Omental fat pad (tissue), 4 donors: ENCODE measurements around the gene HOXA11. TPM values are rescaled to one million over a fixed set of nuclear protein-coding genes. Genes with fewer than 3 reads are reported as not detected.

Source experiments
- ATAC-seq: fragments of 150-250 bp; one replicate; pipeline ENCODE4 v1.9.1; 2016; ENCODE audit warnings: mild to moderate bottlenecking, moderate library complexity; ENCODE audit not compliant: low FRiP score
- DNase-seq: peaks from one replicate; pipeline ENCODE4 v3.0.0-alpha.2; 2019; ENCODE audit warnings: low spot score
- total RNA-seq, 4 donors: library from RNA; depleted of rRNA; stranded (reverse); fragments of >200 nt; gene quantifications; one replicate each; pipeline ENCODE4 v1.1.0, GENCODE V29; 2016
- TF ChIP-seq, protein P1 (sequence below), 3 donors: fragments of 450-650 bp; IDR thresholded peaks; one replicate each; pipeline ENCODE4 v1.5.1; 2016 to 2017; ENCODE audit warnings: antibody characterized with exemption in 3 of 3, mild to moderate bottlenecking in 3 of 3, moderate library complexity in 2 of 3

Gene HOXA11
- total RNA-seq, 4 donors from 2014 or later: not detected

GRCh38 chr7:27220440-27220955, 35.5 kb upstream of the HOXA11 start:
- TF ChIP-seq, protein P1, sequence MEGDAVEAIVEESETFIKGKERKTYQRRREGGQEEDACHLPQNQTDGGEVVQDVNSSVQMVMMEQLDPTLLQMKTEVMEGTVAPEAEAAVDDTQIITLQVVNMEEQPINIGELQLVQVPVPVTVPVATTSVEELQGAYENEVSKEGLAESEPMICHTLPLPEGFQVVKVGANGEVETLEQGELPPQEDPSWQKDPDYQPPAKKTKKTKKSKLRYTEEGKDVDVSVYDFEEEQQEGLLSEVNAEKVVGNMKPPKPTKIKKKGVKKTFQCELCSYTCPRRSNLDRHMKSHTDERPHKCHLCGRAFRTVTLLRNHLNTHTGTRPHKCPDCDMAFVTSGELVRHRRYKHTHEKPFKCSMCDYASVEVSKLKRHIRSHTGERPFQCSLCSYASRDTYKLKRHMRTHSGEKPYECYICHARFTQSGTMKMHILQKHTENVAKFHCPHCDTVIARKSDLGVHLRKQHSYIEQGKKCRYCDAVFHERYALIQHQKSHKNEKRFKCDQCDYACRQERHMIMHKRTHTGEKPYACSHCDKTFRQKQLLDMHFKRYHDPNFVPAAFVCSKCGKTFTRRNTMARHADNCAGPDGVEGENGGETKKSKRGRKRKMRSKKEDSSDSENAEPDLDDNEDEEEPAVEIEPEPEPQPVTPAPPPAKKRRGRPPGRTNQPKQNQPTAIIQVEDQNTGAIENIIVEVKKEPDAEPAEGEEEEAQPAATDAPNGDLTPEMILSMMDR (IDR thresholded peaks at IDR 0.05): no peak
- DNase-seq (no peak), ATAC-seq (no peak)

- DNase-seq (no peak), ATAC-seq (no peak)
- TF ChIP-seq, protein P1 (IDR thresholded peaks at IDR 0.05): no peak
Observed at GRCh38 chr7:27219821-27220220, 34.8 kb upstream of the HOXA11 start.

DNA sequence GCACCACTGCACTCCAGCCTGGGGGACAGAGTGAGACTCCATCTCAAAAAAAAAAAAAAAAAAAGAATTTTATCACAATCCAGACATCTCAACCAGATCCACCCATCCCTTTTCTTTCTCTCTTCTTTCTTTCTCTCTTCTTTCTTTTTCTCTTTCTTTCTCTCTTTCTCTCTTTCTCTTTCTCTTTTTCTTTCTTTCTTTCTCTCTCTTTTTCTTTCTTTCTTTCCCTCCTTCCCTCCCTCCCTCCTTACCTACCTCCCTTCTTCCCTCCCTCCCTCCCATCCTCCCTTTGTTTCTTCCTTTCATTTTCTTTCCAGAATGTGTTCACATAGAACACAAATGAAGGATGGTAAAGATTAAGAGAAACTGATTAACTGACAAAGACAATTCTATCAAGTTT, 32.9 kb upstream of the HOXA11 start:
- DNase-seq (no peak), ATAC-seq (no peak)
- TF ChIP-seq, protein P1 (IDR thresholded peaks at IDR 0.05): no peak

- TF ChIP-seq, protein P1 (IDR thresholded peaks at IDR 0.05): no peak
- DNase-seq: no peak
- no peak for ATAC-seq
Observed at GRCh38 chr7:27215356-27215755, 30.3 kb upstream of the HOXA11 start.

DNA sequence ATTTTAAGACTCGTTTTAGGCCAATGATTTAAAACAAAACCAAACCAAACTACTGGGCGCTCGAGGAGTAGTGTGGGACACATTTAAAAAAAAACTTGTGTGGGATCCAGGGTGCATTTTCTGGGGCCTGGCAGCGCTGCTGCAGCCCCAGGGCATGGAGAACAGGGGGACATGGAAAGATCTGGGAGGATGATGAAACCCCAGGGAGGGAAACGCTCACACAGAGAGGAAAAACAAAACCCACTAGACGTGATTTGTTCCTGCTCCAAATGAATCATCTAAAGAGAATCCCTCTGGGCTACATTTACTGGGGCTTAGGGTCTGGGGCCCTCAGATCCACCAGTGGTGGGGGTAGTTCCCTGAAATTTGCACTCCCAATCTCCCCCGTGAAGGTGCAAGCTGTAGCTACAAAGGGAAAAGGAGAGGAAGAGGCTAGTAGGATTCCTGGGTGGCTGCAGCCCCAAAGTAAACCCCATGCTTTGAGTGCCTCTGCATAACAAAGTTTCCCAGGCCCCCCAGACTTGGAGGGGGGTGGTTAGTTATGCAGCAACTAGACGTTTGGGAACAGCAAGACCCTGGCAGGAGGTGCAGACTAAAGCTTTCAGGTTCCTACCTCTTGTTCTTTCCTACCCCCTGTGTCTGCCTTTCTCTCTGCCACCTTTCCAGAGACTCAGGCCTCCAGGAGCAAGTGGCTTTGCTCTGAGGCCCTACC, 29.4 kb upstream of the HOXA11 start:
- DNase-seq (no peak), ATAC-seq (no peak)
- TF ChIP-seq, protein P1 (IDR thresholded peaks at IDR 0.05): no peak

GRCh38 chr7:27213433-27214238, 28.6 kb upstream of the HOXA11 start:
- TF ChIP-seq, protein P1 (IDR thresholded peaks at IDR 0.05): no peak
- ATAC-seq (no peak), DNase-seq (no peak)
